Mononuclear cell (primary cell): ENCODE measurements around the gene JARID2. TPM values are rescaled to one million over a fixed set of nuclear protein-coding genes. Genes with fewer than 3 reads are reported as not detected.

Source experiments
- H3K27me3 ChIP-seq: 2 replicates; pipeline ENCODE4 v1.6.0; 2011; ENCODE audit warnings: low read length, control low read depth; ENCODE audit not compliant: insufficient read depth
- H3K4me1 ChIP-seq: 2 replicates; pipeline ENCODE4 v1.5.1; 2011; ENCODE audit warnings: mild to moderate bottlenecking, low read length, control low read depth; ENCODE audit not compliant: insufficient read depth
- H3K4me3 ChIP-seq: 2 replicates; pipeline ENCODE4 v1.5.1; 2011; ENCODE audit warnings: mild to moderate bottlenecking, low read length, moderate library complexity
- H3K9me3 ChIP-seq: 2 replicates; pipeline ENCODE4 v1.5.1; 2011; ENCODE audit warnings: low read depth, mild to moderate bottlenecking, control low read depth, low read length
- total RNA-seq: library from RNA; depleted of rRNA; stranded (reverse); fragments of >200 nt; gene quantifications from one replicate; pipeline ENCODE4 v1.2.3, GENCODE V29; 2012

JARID2 gene
- total RNA-seq, 1 donor: 74.8 TPM

GRCh38 chr6:15504581-15505350 is 258.9 kb downstream of the JARID2 start:
- H3K27me3 ChIP-seq: no peaks in the 10 kb centered on the region
- no peaks in the 10 kb centered on the region for H3K9me3 ChIP-seq
- H3K4me3 ChIP-seq: no peak overlapping the region
- H3K4me1 ChIP-seq: peaks cover 13% of the 10 kb centered on the region

GRCh38 chr6:15505463-15505918 is 259.6 kb downstream of the JARID2 start:
- H3K4me1 ChIP-seq: peaks cover 13% of the 10 kb centered on the region
- no peak overlapping the region for H3K4me3 ChIP-seq
- no peaks in the 10 kb centered on the region for H3K27me3 ChIP-seq
- H3K9me3 ChIP-seq: no peaks in the 10 kb centered on the region

GRCh38 chr6:15506066-15506465 is 260.2 kb downstream of the JARID2 start:
- no peak overlapping the region for H3K4me3 ChIP-seq
- peaks cover 13% of the 10 kb centered on the region for H3K4me1 ChIP-seq
- H3K9me3 ChIP-seq: no peaks in the 10 kb centered on the region
- H3K27me3 ChIP-seq: no peaks in the 10 kb centered on the region

- Histone ChIP-seq H3K27me3 (no peaks in the 10 kb centered on the region), H3K9me3 (no peaks in the 10 kb centered on the region), H3K4me1 (peaks cover 13% of the 10 kb centered on the region), H3K4me3 (no peak overlapping the region)
These were observed 261.4 kb downstream of the JARID2 start for GRCh38 chr6:15507221-15507620.

- Histone ChIP-seq H3K4me1 (peaks cover 13% of the 10 kb centered on the region), H3K27me3 (no peaks in the 10 kb centered on the region), H3K9me3 (no peaks in the 10 kb centered on the region), H3K4me3 (no peak overlapping the region)
These were observed 261.9 kb downstream of the JARID2 start for GRCh38 chr6:15507746-15508145.

GRCh38 chr6:15508441-15508871 is 262.6 kb downstream of the JARID2 start:
- Histone ChIP-seq H3K4me3 (no peak overlapping the region), H3K27me3 (no peaks in the 10 kb centered on the region), H3K9me3 (no peaks in the 10 kb centered on the region), H3K4me1 (peaks cover 13% of the 10 kb centered on the region)

GRCh38 chr6:15508931-15509330 is 263.1 kb downstream of the JARID2 start:
- Histone ChIP-seq H3K4me3 (no peak overlapping the region), H3K27me3 (no peaks in the 10 kb centered on the region), H3K9me3 (no peaks in the 10 kb centered on the region), H3K4me1 (peaks cover 13% of the 10 kb centered on the region)

GRCh38 chr6:15509335-15509933 is 263.6 kb downstream of the JARID2 start:
- Histone ChIP-seq H3K4me1 (peaks cover 13% of the 10 kb centered on the region), H3K27me3 (no peaks in the 10 kb centered on the region), H3K9me3 (no peaks in the 10 kb centered on the region), H3K4me3 (no peak overlapping the region)

- H3K27me3 ChIP-seq: no peaks in the 10 kb centered on the region
- H3K4me3 ChIP-seq: no peak overlapping the region
- no peaks in the 10 kb centered on the region for H3K9me3 ChIP-seq
These were observed 264.3 kb downstream of the JARID2 start for GRCh38 chr6:15510121-15510520.

GRCh38 chr6:15510536-15511247 is 264.8 kb downstream of the JARID2 start:
- H3K4me3 ChIP-seq: no peak overlapping the region
- no peaks in the 10 kb centered on the region for H3K27me3 ChIP-seq
- peaks cover 13% of the 10 kb centered on the region for H3K4me1 ChIP-seq
- H3K9me3 ChIP-seq: no peaks in the 10 kb centered on the region

More at GRCh38 chr6:15510121-15510520, 264.3 kb downstream of the JARID2 start:
- peaks cover 13% of the 10 kb centered on the region for H3K4me1 ChIP-seq

GRCh38 chr6:15511248-15512125 is 265.6 kb downstream of the JARID2 start:
- Histone ChIP-seq H3K9me3 (no peaks in the 10 kb centered on the region), H3K4me1 (peaks cover 13% of the 10 kb centered on the region), H3K4me3 (no peak overlapping the region), H3K27me3 (no peaks in the 10 kb centered on the region)

GRCh38 chr6:15512126-15512525 is 266.3 kb downstream of the JARID2 start:
- Histone ChIP-seq H3K4me3 (no peak overlapping the region), H3K27me3 (no peaks in the 10 kb centered on the region), H3K4me1 (peaks cover 13% of the 10 kb centered on the region)

GRCh38 chr6:15512721-15513120 is 266.9 kb downstream of the JARID2 start:
- peaks cover 11% of the 10 kb centered on the region for H3K4me1 ChIP-seq
- H3K9me3 ChIP-seq: no peaks in the 10 kb centered on the region
- no peak overlapping the region for H3K4me3 ChIP-seq
- H3K27me3 ChIP-seq: no peaks in the 10 kb centered on the region

More at GRCh38 chr6:15512126-15512525, 266.3 kb downstream of the JARID2 start:
- no peaks in the 10 kb centered on the region for H3K9me3 ChIP-seq

GRCh38 chr6:15513131-15513771 is 267.4 kb downstream of the JARID2 start:
- Histone ChIP-seq H3K4me3 (no peak overlapping the region), H3K4me1 (peaks cover 6% of the 10 kb centered on the region), H3K9me3 (no peaks in the 10 kb centered on the region), H3K27me3 (no peaks in the 10 kb centered on the region)
